Uterus (tissue), 2 donors: ENCODE results near the gene GTF3C2.

Experiments
- POLR2A ChIP-seq, 2 donors: fragments of 450-650 bp; IDR thresholded peaks; one replicate each; pipeline ENCODE4 v1.6.1; 2016; ENCODE audit warnings: antibody characterized with exemption in 2 of 2, mild to moderate bottlenecking in 1 of 2, moderate library complexity in 1 of 2
- TF ChIP-seq, protein P1 (sequence below), 4 experiments: fragments of 200-600 bp in 2 of 4; fragments of 450-650 bp in 2 of 4; sonication (generic) in 2 of 4; IDR thresholded peaks; one replicate each; pipeline ENCODE4 v1.5.1; 2016 to 2019; ENCODE audit warnings: antibody characterized with exemption in 4 of 4, mild to moderate bottlenecking in 2 of 4, moderate library complexity in 1 of 4

DNA sequence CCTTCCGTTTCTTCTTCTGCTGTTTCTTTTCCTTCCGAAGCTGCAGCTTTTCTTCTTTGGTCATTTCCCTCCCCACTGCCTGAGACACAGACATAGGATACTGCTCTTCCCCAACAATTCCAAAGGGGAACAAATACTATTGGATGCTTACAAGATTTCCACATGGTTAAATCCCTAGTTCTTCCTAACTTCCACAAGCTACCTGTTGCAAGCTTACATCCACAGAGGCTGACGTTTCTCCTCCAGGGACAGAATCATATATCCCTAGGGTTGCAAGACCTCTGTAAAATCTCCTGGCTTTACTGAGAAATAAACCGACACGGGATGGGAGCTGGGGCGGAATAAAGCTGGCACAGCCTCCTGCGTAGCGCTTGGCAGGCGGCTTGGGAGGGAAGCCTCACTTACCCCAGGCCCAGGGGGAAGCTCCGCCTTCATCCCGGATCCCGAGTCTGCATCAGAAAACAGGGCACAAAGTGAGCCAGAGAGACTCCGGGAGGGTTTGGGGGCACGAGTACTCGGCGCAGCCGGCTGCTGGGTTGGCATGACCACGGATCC is 13.0 kb upstream of the GTF3C2 start:
- TF ChIP-seq, protein P1, sequence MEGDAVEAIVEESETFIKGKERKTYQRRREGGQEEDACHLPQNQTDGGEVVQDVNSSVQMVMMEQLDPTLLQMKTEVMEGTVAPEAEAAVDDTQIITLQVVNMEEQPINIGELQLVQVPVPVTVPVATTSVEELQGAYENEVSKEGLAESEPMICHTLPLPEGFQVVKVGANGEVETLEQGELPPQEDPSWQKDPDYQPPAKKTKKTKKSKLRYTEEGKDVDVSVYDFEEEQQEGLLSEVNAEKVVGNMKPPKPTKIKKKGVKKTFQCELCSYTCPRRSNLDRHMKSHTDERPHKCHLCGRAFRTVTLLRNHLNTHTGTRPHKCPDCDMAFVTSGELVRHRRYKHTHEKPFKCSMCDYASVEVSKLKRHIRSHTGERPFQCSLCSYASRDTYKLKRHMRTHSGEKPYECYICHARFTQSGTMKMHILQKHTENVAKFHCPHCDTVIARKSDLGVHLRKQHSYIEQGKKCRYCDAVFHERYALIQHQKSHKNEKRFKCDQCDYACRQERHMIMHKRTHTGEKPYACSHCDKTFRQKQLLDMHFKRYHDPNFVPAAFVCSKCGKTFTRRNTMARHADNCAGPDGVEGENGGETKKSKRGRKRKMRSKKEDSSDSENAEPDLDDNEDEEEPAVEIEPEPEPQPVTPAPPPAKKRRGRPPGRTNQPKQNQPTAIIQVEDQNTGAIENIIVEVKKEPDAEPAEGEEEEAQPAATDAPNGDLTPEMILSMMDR (IDR thresholded peaks at IDR 0.05) = no peak
- TF ChIP-seq POLR2A (IDR thresholded peaks at IDR 0.05) = no peak
